ENCODE results near the gene MTSS2. TPM values are rescaled to one million over a fixed set of nuclear protein-coding genes. Genes with fewer than 3 reads are reported as not detected.

Gene MTSS2
- total and polyA plus RNA-seq, 2 of the 8 experiments (the other 6 are each of a cell fraction or from before 2014, with no cell fraction given) = 23.3 to 36.7 TPM

DNA sequence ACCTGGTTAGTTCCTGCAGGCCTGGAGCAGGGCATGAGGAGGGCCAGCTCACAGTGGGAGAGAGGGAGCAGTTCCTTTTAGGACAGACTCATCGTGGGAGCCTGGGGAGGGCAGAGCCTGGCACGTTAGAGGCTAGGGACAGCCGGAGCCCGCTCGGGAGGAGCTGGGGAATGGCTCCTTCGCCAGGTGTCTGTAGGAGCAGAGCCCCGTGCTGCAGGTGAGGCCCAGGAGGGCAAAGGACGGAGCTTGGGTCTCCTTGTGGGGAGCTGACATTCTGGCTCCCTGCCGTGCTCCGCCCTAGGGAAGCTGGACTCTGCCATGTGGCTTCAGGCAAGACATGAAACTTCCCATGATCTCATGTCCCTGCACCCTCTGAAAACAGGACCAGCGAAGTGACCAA is 18.7 kb upstream of the MTSS2 start:
- Histone ChIP-seq H3K79me2 (ENCODE audit: control insufficient read depth in 1 of 2, insufficient read depth in 2 of 2, low read length in 2 of 2) (no peaks in the 10 kb centered on the region), H3K9ac (replicated peaks in 1 of 4; ENCODE audit: extremely low read depth in 1 of 4, low read depth in 3 of 4, low read length in 3 of 4) (no peak overlapping the region), H3K23ac (ENCODE audit: insufficient read length) (no peak overlapping the region), H3K4me2 (ENCODE audit: insufficient read depth in 1 of 2, low read depth in 2 of 2, low read length in 2 of 2) (no peak overlapping the region), H2BK15ac (ENCODE audit: low read length) (no peak overlapping the region), H2BK120ac (replicated peaks; ENCODE audit: low read depth, low read length) (no peak overlapping the region), H4K91ac (replicated peaks; ENCODE audit: insufficient read length, low read length) (no peak overlapping the region), H2AFZ (ENCODE audit: low read length) (no peak overlapping the region), H3K4me3 (ENCODE audit: extremely low read depth in 1 of 4, insufficient read depth in 2 of 4, low read depth in 3 of 4, low read length in 4 of 4) (no peak overlapping the region), H3K56ac (replicated peaks; ENCODE audit: insufficient read length, low read depth, low read length) (no peak overlapping the region), H3K27ac (ENCODE audit: low read depth, low read length) (no peak overlapping the region), H2BK20ac (ENCODE audit: low read length) (no peak overlapping the region), H3K4ac (replicated peaks; ENCODE audit: insufficient read length, low read depth, low read length) (no peak overlapping the region), H3K9me3 (ENCODE audit: insufficient read depth in 2 of 2, low read depth in 1 of 2, low read length in 1 of 2) (no peaks in the 10 kb centered on the region), H4K5ac (ENCODE audit: insufficient read length, low read depth, low read length) (no peak overlapping the region), H2BK12ac (ENCODE audit: low read depth, low read length) (no peak overlapping the region), H3K79me1 (ENCODE audit: low read depth, low read length) (peaks cover 2% of the 10 kb centered on the region; the same call in 1 of the 2 replicates), H3K4me1 (replicated peaks in 1 of 4; ENCODE audit: control insufficient read depth in 3 of 4, insufficient read depth in 4 of 4, low read length in 3 of 4) (peaks cover 0 to 22% (median 13%) of the 10 kb centered on the region in 4 experiments; a peak in 5 of 7 replicates), H4K8ac (ENCODE audit: extremely low read depth, insufficient read depth, low read length) (peak overlapping the region; percentile 38; the same call in 1 of the 2 replicates), H2AK5ac (ENCODE audit: low read depth, low read length) (no peak overlapping the region), H3K23me2 (ENCODE audit: low read depth, low read length) (no peaks in the 10 kb centered on the region), H3K27me3 (replicated peaks in 1 of 4; ENCODE audit: control insufficient read depth in 3 of 4, extremely low read depth in 1 of 4, insufficient read depth in 3 of 4, low read length in 3 of 4) (no peaks in the 10 kb centered on the region), H2BK5ac (ENCODE audit: low read depth, low read length) (0 out of 2 replicates have a peak overlapping the region, but pooled peaks have one; percentile 23), H3K14ac (ENCODE audit: insufficient read length) (no peak overlapping the region), H4K20me1 (replicated peaks in 1 of 2; ENCODE audit: control insufficient read depth in 1 of 2, insufficient read depth in 2 of 2, low read length in 2 of 2) (peaks cover 0 to 6% of the 10 kb centered on the region in 2 experiments), H3K18ac (ENCODE audit: extremely low read depth, low read length) (no peak overlapping the region), H3K36me3 (ENCODE audit: control insufficient read depth in 2 of 4, insufficient read depth in 4 of 4, low read length in 3 of 4) (no peaks in the 10 kb centered on the region; a peak in 1 of 8 replicates)
- TF ChIP-seq CEBPB (IDR thresholded peaks at IDR 0.05; ENCODE audit: low read depth, low read length) (no peak), KDM4A (IDR thresholded peaks at IDR 0.05; ENCODE audit: low read depth, low read length, severe bottlenecking) (no peak), TEAD4 (IDR thresholded peaks at IDR 0.05; ENCODE audit: low read depth, low read length) (no peak), BCL11A (IDR thresholded peaks at IDR 0.05; ENCODE audit: low read depth in 2 of 2, low read length in 2 of 2) (no peak), HDAC2 (IDR thresholded peaks at IDR 0.05; ENCODE audit: borderline replicate concordance in 1 of 2, low read depth in 2 of 2, low read length in 2 of 2) (no peak), BACH1 (IDR thresholded peaks at IDR 0.05; ENCODE audit: low read length) (no peak), SRF (IDR thresholded peaks at IDR 0.05; ENCODE audit: low read depth, low read length) (no peak), HDAC6 (IDR thresholded peaks at IDR 0.05; ENCODE audit: low read depth, low read length) (no peak), RXRA (IDR thresholded peaks at IDR 0.05; ENCODE audit: insufficient read depth, low read depth, low read length) (no peak), TAF7 (optimal IDR thresholded peaks at IDR 0.05; ENCODE audit: borderline replicate concordance, low read depth, low read length) (no peak), SUZ12 (IDR thresholded peaks at IDR 0.05; ENCODE audit: low read length) (no peak), BRCA1 (IDR thresholded peaks at IDR 0.05; ENCODE audit: low read depth, low read length) (no peak)
- TF ChIP-seq, protein P1, sequence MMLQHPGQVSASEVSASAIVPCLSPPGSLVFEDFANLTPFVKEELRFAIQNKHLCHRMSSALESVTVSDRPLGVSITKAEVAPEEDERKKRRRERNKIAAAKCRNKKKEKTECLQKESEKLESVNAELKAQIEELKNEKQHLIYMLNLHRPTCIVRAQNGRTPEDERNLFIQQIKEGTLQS (IDR thresholded peaks at IDR 0.05; ENCODE audit: insufficient read depth, low read depth, low read length) = no peak
- ChIA-PET POLR2A (ENCODE audit: partially characterized antibody) (interaction anchor here (1.4 kb wide), 1 partner anchor 46 kb away, joined by 3 read pairs; no protein-coding TSS in a partner anchor), CTCF (ENCODE audit: partially characterized antibody) (interaction anchor here (0.7 to 2.7 kb wide), 9 partner anchors 13 to 66 kb away, joined by 3 to 11 read pairs (median 4); no protein-coding TSS in a partner anchor)
- 93% methylated on average over 8 of the region's 11 CpGs; no CpG with 5 or more reads in 1 of the 2 experiments for WGBS, 2 experiments (ENCODE audit: extremely low coverage in 1 of 2, insufficient coverage in 1 of 2, insufficient read length in 1 of 2, insufficient replicate concordance in 2 of 2, low coverage in 1 of 2, low lambda C conversion rate in 2 of 2, missing lambda C conversion rate in 1 of 2)
- no peak for DNase-seq (ENCODE audit: low read depth in 1 of 2, low spot score in 2 of 2)
- no peak for FAIRE-seq

All from H1 (cell line).